AG20443 (cell line): ENCODE results near the gene DVL2.

Experiments used
- DNase-seq: peaks from one replicate; pipeline ENCODE4 v3.0.0; 2012; ENCODE audit warnings: low spot score, mixed read lengths

The DVL2 gene

DNA sequence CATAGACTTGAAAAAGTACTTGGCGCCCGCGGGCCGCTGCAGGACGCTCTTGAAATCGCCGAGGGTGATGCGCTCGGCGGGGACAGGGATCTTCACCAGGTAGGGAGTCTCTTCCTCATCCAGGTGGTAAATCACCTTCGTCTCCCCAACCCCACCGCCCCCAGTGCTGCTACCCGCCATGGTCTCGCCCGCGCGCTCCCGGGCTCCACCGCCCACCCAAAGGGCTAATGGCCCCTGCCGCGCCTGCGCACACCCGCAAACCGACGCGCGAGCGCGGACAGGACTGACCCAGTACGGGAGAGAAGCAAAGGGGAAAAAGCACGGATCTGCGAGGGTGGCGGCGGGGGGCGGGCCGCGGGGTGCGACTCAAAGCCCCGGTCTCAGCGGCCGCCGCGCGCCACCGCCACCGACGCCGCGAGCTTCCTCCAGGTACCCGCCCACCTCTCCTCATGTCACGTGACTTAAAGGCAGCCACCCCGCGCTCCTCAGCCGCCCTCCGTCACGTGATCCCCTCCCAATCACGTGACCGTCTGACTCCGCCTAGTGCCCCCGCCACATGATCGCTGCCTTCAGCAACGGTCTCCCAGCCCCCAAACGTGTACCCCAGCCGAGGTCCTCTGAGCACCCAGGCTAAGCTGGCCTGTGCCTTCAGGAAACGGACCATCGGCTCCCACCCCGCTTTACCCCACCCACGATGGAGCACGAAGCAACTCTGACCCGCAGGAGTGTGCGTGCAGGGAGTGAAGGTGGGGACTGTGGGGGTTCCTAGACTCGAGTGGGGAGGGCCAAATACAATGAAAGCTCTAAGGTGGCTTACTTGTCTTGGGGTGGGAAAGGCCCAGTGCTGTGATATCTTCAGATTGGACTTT is at the start of gene DVL2:
DVL2 (minus strand) TSS at position 435 of the 869 bp plus-strand sequence; CDS start at position 180, 255 bp downstream.
- peak; percentile 95 for DNase-seq

DNA sequence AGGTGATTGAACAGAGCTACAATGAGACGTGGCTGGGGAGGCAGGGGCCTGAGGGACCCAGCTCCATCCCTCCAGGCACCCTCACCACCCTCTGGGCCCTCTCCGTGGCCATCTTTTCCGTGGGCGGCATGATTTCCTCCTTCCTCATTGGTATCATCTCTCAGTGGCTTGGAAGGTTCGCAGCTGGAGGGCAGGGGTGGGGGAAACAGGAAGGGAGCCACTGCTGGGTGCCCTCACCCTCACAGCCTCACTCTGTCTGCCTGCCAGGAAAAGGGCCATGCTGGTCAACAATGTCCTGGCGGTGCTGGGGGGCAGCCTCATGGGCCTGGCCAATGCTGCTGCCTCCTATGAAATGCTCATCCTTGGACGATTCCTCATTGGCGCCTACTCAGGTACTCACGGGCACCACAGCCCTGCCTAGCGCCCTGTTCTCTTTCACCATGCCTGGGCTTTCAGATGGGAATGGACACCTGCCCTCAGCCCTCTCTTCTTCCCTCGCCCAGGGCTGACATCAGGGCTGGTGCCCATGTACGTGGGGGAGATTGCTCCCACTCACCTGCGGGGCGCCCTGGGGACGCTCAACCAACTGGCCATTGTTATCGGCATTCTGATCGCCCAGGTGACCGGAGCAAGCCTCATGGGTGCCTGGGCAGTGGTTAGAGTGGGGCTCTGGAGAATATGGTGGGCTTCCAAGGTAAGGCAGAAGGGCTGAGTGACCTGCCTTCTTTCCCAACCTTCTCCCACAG is 49.3 kb upstream of the DVL2 start:
- DNase-seq, result no peak

DNA sequence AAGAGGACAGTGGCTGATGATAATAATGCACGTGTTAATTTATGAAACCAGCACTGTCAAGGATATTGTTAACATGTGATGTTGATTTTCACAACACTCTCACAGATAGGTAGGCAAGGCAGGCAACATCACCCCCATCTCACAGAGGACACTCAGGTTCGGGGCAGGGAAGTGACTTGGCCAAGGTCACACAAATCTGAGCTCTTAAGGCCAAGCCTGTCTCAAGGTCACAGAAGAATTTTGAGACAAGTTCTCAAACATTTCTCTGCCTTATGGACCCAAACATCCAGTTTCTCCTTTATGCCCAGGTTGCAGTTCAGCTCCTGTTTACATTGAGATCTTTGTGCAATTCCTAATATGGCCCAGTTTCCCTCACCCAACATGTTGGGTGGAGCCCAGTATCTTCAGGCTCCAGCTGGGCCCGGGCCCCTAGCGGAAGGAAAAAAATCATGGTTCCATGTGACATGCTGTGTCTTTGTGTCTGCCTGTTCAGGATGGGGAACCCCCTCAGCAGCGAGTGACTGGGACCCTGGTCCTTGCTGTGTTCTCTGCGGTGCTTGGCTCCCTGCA is 48.5 kb upstream of the DVL2 start:
- no peak for DNase-seq

DNA sequence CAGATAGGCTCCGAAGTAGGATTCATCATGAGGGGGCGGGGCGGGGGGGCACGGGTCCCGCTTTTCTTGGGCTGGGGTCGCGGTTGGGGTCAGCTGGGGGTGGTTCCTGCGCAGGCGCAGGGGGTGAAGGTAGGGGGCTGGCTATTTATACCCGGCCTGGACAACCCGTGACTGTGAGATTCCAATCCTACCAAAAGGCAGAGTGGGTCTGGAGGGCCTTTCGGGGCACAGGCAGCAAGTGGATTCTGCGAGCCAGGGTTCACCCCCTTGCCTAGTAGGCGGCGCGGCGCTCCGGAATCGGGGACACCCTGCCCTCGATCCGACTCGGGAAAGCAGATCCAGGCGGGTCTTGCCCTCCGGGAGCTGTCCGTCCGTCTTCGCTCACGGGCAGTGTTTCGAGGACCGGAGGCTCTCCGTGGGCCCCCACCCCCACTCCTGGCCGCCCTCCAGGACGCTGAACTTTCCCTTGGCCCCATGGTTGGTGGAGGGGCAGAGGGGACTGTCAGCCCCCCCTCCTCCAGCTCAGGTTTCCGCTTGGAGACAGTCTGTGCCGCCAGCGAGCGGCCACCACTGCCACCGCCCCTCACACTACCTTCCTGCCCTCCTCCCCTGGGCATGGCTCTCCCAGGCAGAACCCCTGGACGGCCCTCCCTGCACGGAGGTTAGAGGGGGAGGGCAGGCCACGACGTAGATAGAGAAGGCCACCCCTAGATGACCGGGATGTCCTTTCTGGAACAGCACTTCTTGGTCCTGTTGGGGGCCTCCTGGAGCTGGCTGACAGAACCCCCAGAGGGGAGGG is 47.8 kb upstream of the DVL2 start:
- DNase-seq, result no peak

DNA sequence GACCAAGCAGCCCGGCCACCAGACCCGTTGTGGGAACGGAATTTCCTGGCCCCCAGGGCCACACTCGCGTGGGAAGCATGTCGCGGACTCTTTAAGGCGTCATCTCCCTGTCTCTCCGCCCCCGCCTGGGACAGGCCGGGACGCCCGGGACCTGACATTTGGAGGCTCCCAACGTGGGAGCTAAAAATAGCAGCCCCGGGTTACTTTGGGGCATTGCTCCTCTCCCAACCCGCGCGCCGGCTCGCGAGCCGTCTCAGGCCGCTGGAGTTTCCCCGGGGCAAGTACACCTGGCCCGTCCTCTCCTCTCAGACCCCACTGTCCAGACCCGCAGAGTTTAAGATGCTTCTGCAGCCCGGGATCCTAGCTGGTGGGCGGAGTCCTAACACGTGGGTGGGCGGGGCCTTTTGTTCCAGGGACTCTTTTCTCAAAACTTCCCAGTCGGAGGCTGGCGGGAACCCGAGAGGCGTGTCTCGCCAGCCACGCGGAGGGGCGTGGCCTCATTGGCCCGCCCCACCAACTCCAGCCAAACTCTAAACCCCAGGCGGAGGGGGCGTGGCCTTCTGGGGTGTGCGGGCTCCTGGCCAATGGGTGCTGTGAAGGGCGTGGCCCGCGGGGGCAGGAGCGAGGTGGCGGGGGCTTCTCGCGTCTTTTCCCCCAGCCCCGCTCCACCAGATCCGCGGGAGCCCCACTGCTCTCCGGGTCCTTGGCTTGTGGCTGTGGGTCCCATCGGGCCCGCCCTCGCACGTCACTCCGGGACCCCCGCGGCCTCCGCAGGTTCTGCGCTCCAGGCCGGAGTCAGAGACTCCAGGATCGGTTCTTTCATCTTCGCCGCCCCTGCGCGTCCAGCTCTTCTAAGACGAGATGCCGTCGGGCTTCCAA is 47.0 kb upstream of the DVL2 start, which contains the start of gene SLC2A4:
SLC2A4 (plus strand) TSS at position 645 of the 879 bp plus-strand sequence; CDS start at position 862, 217 bp downstream.
- DNase-seq, result peak; percentile 97

DNA sequence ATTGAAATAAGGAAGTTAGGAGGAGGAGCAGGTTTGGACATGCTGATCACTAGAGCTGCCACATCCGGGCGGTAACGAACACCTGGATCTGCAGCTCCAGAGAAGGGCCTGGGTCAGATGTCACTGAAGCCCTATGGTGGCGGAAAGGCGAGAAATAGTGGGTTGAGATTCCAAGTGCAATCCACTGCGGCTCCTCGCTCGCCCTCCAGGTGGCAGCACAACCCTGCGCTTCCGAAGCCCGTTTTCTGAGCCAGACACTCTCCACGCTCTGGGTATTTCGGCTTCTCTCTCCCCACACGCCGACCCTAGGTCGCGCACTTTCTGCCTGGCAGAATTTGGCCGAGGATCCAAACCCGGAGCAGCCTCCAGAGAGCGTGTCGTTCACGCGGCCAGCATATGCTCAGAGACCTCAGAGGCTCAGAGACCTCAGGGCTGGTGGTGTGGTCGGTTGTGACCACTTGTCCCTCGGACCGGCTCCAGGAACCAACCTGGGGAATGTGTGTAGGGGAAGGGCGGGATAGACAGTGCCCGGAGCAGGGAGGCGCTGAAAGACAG is 46.3 kb upstream of the DVL2 start:
- DNase-seq, result peak; percentile 90

DNA sequence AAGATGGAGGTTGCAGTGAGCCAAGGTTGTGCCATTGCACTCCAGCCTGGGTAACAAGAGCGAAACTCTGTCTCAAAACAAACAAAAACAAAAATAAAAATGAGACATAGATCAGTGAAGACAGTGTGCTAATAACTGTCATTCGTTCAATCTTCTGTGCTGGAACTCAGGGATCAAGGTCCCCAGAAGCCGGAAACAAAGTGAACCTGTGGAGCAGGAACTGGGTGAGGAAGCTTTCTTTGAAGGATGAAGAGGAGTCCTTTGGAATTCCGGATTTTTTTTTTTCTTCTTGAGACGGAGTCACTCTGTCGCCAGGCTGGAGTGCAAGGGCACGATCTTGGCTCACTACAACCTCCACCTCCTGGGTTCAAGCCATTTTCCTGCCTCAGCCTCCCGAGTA is 45.1 kb upstream of the DVL2 start:
- no peak for DNase-seq

DNA sequence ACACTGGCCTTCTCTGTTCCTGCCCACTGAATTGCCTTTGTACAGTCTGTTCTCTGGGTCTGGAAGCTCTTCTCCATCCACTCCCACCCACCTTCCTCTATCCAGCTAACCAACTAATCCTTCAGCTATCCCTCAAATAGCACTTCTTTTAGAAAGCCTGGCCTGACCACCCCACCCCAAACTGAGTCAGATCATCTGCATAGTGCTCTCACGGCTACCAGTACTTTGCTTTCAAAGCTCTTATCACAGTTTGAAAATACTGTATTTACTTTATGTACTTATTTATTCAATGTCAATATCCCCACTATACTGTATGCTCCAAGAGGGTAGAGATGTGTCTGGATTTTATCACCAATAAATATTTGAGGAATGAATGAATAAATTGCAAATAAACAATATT is 32.5 kb upstream of the DVL2 start:
- no peak for DNase-seq

DNA sequence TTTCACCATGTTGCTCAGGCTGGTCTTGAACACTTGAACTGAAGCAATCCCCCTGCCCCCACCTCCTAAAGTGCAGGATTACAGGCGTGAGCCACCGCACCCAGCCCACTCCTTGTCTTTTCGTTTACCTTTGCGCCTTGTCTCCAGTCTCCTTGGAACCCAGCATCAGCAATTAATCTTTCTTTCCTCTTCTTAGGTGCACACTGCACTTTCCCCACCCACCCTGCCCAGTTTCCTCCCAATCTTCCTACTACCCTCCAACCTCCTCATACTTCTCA is 29.4 kb upstream of the DVL2 start:
- DNase-seq, result no peak

DNA sequence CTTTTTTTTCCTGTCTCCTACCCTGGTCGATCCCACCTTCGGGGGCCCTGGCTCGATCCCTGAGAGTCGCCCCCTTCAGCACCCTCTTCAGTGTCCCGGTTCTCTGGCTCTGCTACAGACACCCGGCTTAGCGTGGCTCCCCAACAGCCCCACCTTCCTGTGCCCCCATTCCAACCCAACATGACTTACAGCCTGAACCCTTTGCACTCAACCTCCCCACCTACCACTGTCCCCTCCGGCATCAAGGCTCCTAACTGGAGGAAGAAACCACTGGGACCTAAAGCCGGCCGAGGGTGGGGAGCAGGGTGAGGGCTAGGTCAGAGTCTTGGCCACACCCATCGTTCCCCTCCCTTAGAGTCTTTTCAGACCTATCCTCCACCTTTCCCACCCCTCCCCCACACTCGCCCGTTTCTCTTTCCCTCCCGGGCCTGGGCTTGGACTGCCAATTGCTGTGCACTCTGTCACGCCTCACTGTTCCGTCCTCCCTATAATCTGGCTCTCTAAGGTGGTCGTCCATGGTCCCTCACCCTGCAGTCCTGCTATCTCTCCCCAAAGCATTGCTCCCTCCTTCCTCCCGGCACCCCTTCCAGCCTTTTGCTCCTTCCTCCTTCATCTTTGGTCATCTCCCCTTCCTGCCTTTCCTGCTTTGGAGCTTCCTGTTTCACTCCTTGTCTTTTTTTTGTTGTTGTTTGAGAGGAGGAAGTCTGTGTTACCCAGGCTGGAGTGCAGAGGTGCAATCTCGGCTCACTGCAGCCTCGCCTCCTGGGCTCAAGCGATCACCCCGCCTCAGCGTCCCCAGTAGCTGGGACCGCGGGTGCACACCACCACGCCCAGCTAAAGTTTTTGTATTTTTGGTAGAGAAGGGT is 28.9 kb upstream of the DVL2 start:
- no peak for DNase-seq

DNA sequence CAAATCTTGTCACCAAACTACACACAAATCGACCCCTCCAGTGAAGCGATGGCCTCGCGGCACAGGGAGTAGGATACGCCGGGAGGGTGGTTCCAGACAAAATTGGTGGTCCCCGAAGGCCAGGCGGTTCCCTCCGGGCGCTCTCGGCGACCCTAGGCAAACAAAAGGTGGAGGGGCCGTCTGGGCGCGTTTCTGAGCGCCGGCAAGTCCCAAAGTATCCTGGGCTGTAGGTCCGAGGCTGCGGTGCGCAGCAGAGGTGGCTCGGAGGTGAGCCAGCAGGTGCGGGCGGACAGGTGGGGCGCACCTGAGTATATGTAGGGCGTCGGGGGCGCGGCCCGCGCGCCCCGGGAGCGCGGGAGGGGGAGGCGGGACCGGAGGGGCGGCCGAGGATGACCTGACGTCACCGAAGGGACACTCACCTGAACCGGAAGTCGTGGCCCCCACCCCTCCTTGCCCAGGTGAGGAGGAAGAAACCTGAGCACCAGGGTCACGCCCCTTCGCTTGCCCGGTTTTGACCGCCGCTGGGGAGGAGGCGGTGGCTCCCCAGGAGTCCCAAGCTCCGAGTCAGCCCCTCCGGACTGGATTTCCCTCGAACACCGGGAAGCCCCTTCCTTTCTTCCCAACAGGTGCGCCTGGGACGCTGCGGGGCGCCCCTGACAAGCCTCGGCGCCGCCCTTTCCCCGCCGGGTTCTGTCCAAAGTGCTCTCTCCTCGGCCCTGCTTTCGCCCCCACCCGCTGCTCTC is 28.0 kb upstream of the DVL2 start, which contains the start of gene CLDN7:
CLDN7 (minus strand) TSS at position 287 of the 743 bp plus-strand sequence. CDS start 435 bp downstream, outside the sequence.
- DNase-seq, result no peak

DNA sequence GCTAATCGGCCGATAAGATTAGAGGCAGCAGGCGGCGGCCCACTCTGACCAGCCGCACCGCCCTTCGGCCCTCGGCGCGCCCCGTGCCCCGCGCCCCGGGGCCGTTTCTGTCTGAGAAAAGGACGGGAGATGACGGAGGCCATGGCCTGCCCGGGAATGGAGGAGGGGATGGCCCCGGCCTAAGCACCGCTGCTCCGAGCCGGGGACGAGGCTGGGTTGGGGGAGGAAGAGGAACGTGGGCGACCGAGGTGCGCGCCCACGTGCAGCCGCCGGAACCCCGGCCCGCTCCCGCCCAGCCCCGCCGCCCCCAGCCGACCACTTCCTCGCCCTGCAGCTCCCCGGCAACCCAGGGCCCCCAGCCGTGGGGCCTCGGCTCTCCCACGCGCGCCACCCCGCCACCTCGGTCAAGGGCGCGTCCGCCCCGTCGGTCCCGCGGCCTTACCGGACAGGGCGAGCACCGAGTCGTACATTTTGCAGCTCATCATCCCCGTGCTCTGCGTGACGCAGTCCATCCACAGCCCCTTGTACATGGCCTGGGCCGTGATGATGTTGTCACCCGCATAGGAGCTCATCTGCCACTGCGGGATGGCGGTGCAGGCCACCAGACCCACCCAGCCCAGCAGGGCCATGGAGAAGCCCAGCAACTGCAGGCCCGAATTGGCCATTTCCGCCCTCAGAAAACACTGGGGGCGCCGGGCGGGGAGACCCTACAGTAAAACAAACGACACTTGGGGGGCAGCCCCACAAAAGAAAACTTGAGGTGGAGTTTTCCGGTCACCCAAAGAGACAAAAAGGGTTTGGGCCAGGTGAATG is 27.3 kb upstream of the DVL2 start:
- peak; percentile 41 for DNase-seq

DNA sequence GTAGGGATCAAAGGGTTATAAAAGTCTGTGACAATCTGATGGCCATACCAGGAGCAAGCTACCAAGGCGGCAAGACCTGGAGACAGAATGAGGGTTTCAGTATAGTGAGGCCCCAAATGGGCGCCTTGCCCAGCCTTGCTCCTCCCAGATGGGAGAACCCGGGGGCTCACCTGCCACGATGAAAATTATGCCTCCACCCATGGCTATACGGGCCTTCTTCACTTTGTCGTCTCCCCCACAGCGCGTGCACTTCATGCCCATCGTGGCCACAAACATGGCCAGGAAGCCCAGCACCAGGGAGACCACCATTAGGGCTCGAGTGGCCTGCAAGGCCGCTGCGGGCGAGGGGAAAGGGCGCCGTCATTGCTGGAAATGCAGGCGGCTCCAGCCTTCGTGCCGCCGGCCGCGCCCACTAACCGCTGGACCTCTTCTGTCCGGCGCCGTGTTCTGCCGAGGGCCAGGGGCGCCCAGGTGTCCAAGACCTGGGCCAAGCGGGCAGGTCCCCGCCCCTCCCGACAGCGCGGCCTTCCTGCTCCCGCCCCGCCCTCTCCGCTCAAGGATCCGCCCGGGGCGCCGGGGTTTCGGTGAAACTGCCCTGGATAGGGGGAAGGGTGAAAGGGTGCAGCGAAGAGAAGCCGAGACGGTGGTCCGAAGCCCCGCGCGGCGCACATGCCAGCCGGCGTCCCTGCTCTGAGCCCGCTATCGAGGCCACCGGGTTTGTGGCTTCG is 26.5 kb upstream of the DVL2 start:
- DNase-seq, result peak; percentile 62

DNA sequence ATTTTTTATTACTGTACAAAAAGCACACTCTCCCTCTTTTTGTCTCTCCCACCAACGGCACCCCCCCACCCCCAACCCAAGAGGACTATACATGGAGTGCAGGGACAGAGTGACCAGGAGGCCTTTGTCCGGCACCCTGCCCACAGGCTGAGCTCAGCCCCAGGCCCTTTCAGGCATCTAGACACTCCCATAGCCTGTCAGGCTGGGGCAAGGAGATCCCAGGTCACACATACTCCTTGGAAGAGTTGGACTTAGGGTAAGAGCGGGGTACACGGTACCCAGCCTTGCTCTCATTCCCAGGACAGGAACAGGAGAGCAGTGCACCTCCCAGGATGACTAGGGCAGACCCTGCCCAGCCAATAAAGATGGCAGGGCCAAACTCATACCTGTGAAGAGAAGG is 25.8 kb upstream of the DVL2 start:
- DNase-seq, result no peak

DNA sequence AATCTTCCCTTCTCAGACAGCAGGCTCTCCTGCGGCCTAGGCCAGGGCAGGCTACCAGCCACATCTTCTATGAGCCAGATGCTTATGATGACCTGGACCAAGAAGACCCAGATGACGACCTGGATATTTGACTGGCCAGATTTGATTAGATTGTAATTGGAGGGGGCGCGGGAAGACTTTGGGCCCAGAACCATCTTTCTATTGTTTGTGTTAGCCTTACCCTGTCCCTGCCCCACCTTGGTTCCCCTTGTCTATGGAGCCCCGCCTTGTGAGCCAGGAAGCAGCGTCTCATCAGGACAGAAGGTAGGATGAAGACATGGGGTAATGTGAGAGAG is 25.2 kb upstream of the DVL2 start:
- no peak for DNase-seq

DNA sequence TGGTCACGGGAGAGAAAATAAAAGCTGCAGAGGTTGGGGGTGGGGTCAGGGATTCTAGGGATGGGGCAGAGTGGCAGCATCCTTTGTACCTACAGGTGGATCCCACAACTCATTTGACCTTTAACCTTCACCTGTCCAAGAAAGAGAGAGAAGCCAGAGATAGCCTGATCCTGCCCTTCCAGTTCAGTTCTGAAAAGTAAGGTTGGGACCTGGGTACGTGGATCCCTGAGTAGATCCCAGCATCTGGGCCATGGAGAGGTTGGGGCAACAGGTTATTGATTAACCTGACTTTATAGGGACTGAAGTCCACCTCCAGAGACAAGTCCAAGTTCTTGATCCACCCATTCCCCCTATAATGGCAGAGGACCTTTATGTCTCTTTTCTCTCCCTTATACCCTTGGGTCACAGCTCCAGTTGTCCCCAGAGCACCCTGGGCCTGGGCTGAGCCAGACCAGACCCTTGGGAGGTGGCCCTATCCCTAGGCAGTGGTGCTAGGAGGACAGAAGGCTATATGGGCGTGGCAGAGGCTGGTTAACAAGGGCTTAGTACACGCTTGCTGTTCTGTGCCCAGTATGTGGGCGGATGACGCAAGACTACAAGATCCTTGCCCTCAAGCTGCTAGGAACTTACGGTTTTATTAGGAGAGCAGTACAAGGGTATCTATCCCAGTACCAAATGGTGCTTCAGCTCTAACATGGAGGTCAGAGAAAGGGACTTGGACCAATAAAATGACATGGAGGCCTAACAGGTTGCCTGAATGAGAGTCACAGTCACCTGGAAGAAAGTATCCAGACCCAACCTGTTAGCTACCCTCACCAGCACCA is 24.6 kb upstream of the DVL2 start:
- no peak for DNase-seq
